Coronary artery (tissue), 2 donors: ENCODE measurements around the gene P3H1.

Experiments
- DNase-seq: peaks from one replicate; pipeline ENCODE4 v3.0.0-alpha.2; 2017; ENCODE audit warnings: low spot score
- H3K27ac ChIP-seq, 2 donors: fragments of 200-600 bp; sonication (generic); one replicate each; pipeline ENCODE4 v1.5.1; 2016 to 2019
- H3K4me3 ChIP-seq: fragments of 200-600 bp; sonication (generic); 2 replicates; pipeline ENCODE4 v1.5.1; 2016; ENCODE audit warnings: mild to moderate bottlenecking, moderate library complexity
- CTCF ChIP-seq: fragments of 200-600 bp; sonication (generic); IDR thresholded peaks from one replicate; pipeline ENCODE4 v1.5.1; 2019; ENCODE audit warnings: antibody characterized with exemption

The P3H1 gene

GRCh38 chr1:42703888-42704464 lies 62.9 kb downstream of the P3H1 start:
- DNase-seq = no peak
- TF ChIP-seq CTCF = no peak
- Histone ChIP-seq H3K27ac (no peak overlapping the region), H3K4me3 (no peak overlapping the region)

GRCh38 chr1:42700006-42700405 lies 66.8 kb downstream of the P3H1 start:
- no peak overlapping the region for H3K27ac ChIP-seq
- no peak overlapping the region for H3K4me3 ChIP-seq
- no peak for TF ChIP-seq CTCF
- no peak for DNase-seq

- no peak for TF ChIP-seq CTCF
- no peak for DNase-seq
- Histone ChIP-seq H3K27ac (no peak overlapping the region), H3K4me3 (no peak overlapping the region)
These were observed 68.6 kb downstream of the P3H1 start for GRCh38 chr1:42698081-42698813.
